Bronchial epithelial cell (primary cell): ENCODE results near the gene TMEM203. TPM values are rescaled to one million over a fixed set of nuclear protein-coding genes. Genes with fewer than 3 reads are reported as not detected.

ENCODE experiments used
- DNase-seq: peaks from one replicate; pipeline ENCODE4 v3.0.0-alpha.2; 2010; ENCODE audit warnings: low read depth
- FAIRE-seq: peaks from 2 replicates; lab custom pipeline; 2011; peaks lifted over from hg19 to GRCh38; lab: Jason Lieb, UNC
- H3K27me3 ChIP-seq: 2 replicates; pipeline ENCODE4 v1.5.1; 2011; ENCODE audit warnings: low read length; ENCODE audit not compliant: control insufficient read depth, insufficient read depth
- H3K36me3 ChIP-seq: 2 replicates; pipeline ENCODE4 v1.5.1; 2011; ENCODE audit warnings: low read length; ENCODE audit not compliant: control insufficient read depth, insufficient read depth
- H3K4me3 ChIP-seq: 2 replicates; pipeline ENCODE4 v1.5.1; 2011; ENCODE audit warnings: mild to moderate bottlenecking, low read depth, low read length, control low read depth
- CTCF ChIP-seq: IDR thresholded peaks from 2 replicates; pipeline ENCODE4 v1.5.1; 2011; ENCODE audit warnings: mild to moderate bottlenecking, moderate library complexity, low read length, control low read depth, inconsistent platforms; ENCODE audit not compliant: insufficient read depth, severe bottlenecking
- total RNA-seq: library from RNA; depleted of rRNA; stranded (reverse); fragments of >200 nt; gene quantifications from 2 replicates; pipeline ENCODE4 v1.2.1, GENCODE V29; 2014

The TMEM203 gene
- total RNA-seq, 1 donor from 2014 or later, result 39.2 TPM

DNA sequence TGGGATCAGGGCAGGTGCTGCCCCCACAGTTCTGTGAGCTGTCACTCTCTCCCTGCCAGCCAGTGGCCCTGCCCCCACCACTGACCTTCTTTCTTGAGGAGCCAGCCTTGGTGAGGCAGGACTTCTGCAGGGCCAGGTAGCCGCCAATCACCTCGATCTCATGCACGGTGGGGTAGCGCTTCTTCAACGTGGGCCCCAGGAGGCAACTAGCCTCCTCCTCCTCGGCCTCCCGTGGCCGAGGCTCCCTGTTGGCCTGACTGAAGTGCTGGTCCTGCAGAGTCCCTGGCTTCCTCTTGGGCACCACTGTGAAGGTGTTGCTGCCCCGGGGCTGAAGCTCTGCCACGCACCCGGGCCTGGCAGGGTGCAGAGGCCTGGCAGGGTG, 6.6 kb downstream of the TMEM203 start:
- no peaks in the 10 kb centered on the region for H3K27me3 ChIP-seq
- DNase-seq (no peak), FAIRE-seq (no peak)
- no peaks in the 10 kb centered on the region for H3K36me3 ChIP-seq
- no peak for TF ChIP-seq CTCF
- H3K4me3 ChIP-seq, result no peak overlapping the region

DNA sequence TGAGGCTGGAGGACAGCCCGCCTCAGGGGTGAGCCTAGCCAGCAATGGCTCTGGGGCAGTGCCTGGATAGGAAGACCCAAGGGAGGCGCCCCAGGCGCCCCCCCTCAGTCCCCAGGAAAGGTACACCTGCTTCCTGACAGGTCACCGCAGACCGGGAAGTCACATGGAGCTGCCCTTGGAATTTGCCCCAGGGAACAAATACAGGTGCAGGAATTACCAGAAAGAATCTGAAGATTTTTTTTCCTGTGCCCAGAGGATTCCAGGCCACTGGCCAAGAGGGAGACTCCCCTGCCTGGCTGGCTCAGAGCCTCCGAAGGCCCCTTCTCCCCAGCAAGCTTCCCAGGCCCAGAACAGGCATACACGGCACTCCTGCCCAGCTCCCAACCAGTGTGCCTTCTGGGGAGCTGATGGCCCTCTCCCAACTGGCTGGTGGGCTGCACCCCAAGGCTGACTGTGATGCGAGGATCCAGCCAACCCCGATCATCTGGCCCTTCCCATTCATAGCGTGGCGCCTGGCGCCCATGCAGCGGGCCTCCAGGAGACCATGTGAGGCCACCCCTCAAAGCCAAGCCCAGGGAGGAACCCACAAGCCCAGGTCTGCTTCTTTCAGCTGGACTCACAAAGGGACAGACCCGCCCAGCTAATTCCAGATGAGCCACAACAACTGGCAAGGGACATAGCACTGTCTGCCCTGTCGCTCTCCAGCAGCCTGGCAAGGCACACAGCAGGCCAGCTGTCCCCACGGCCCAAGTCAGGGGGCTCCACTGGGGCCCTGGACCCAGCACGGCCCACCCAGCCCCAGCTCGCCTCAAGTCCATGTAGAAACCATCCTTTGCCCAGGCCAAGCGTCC, 7.2 kb downstream of the TMEM203 start:
- FAIRE-seq (peak; percentile 32), DNase-seq (peak; percentile 30)
- no peak overlapping the region for H3K4me3 ChIP-seq
- H3K36me3 ChIP-seq, result no peaks in the 10 kb centered on the region
- no peaks in the 10 kb centered on the region for H3K27me3 ChIP-seq
- no peak for TF ChIP-seq CTCF

GRCh38 chr9:137195525-137196220, 9.8 kb downstream of the TMEM203 start:
- FAIRE-seq, result no peak
- no peaks in the 10 kb centered on the region for H3K27me3 ChIP-seq
- DNase-seq, result no peak
- no peak for TF ChIP-seq CTCF
- peaks cover 5% of the 10 kb centered on the region for H3K36me3 ChIP-seq
- H3K4me3 ChIP-seq, result no peak overlapping the region

DNA sequence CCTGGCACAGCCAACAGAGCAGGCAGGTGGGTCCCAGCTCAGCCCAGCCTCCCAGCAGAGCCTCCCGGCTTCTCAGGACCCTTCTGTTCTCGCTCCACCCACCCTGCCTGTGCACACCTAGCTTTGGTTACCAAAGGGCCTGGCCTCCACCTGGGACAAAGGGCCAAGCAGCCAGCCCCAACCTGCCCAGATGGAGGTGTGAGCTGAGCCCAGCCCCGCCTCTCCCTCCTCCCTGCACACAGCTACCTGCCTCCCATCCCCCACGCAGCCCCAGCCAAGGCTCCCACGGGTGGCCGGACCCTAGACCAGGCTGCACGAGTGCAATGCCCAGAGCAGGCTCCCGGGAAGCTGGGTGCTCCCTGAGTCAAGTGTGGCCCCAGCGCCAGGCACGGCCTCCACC, 10.5 kb downstream of the TMEM203 start:
- no peaks in the 10 kb centered on the region for H3K27me3 ChIP-seq
- DNase-seq (peak; percentile 26), FAIRE-seq (no peak)
- TF ChIP-seq CTCF, result no peak
- H3K36me3 ChIP-seq, result peaks cover 9% of the 10 kb centered on the region
- no peak overlapping the region for H3K4me3 ChIP-seq

- H3K4me3 ChIP-seq, result no peak overlapping the region
- FAIRE-seq (no peak), DNase-seq (no peak)
- no peaks in the 10 kb centered on the region for H3K27me3 ChIP-seq
- peaks cover 13% of the 10 kb centered on the region for H3K36me3 ChIP-seq
- TF ChIP-seq CTCF, result no peak
Measured at GRCh38 chr9:137194388-137194787, 11.1 kb downstream of the TMEM203 start.
